IPS-15b (cell line): ENCODE data around the gene GFRA1.

Experiments
- H3K27me3 ChIP-seq: one replicate; pipeline ENCODE4 v1.6.1; 2013; ENCODE audit warnings: low read length; ENCODE audit not compliant: control insufficient read depth, insufficient read depth
- H3K36me3 ChIP-seq: one replicate; pipeline ENCODE4 v1.6.1; 2013; ENCODE audit warnings: low read length; ENCODE audit not compliant: control insufficient read depth, insufficient read depth
- H3K4me1 ChIP-seq: one replicate; pipeline ENCODE4 v1.6.1; 2013; ENCODE audit warnings: mild to moderate bottlenecking, low read length; ENCODE audit not compliant: control insufficient read depth, insufficient read depth
- H3K4me3 ChIP-seq: one replicate; pipeline ENCODE4 v1.5.1; 2013; ENCODE audit warnings: low read depth, low read length
- H3K9ac ChIP-seq: one replicate; pipeline ENCODE4 v1.6.1; 2013; ENCODE audit warnings: low read depth, mild to moderate bottlenecking, low read length
- H3K9me3 ChIP-seq: one replicate; pipeline ENCODE4 v1.6.1; 2013; ENCODE audit warnings: mild to moderate bottlenecking, low read length; ENCODE audit not compliant: control insufficient read depth, insufficient read depth

Gene GFRA1

GRCh38 chr10:116130006-116130405 lies 143.0 kb downstream of the GFRA1 start:
- no peaks in the 10 kb centered on the region for H3K27me3 ChIP-seq
- H3K4me1 ChIP-seq, result peaks cover 5% of the 10 kb centered on the region
- H3K9ac ChIP-seq, result no peak overlapping the region
- H3K36me3 ChIP-seq, result no peaks in the 10 kb centered on the region
- H3K4me3 ChIP-seq, result no peak overlapping the region
- no peaks in the 10 kb centered on the region for H3K9me3 ChIP-seq

- no peak overlapping the region for H3K9ac ChIP-seq
- H3K27me3 ChIP-seq, result no peaks in the 10 kb centered on the region
- no peaks in the 10 kb centered on the region for H3K9me3 ChIP-seq
- no peak overlapping the region for H3K4me3 ChIP-seq
- H3K36me3 ChIP-seq, result no peaks in the 10 kb centered on the region
- H3K4me1 ChIP-seq, result peaks cover 8% of the 10 kb centered on the region
Observed at GRCh38 chr10:116126954-116127695, 145.9 kb downstream of the GFRA1 start.

GRCh38 chr10:116126239-116126638 lies 146.8 kb downstream of the GFRA1 start:
- Histone ChIP-seq H3K4me1 (peaks cover 8% of the 10 kb centered on the region), H3K36me3 (no peaks in the 10 kb centered on the region)

DNA sequence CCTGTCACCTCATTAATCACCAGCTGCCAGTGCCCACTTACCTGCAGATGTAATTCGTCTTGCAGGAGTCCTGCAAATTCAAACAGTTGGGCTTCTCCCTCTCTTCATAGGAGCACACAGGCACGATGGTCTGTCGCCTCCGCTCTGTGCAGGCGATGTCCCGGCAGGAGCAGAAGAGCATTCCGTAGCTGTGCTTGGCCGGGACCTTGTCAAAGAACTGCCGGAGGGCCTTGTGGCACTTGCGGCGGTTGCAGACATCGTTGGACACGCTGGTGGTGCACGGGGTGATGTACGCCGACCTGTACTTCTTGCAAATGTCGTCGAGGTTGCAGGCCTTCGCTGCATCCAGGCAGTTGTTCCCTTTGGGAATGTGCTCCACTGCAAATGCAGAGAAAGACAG lies 147.8 kb downstream of the GFRA1 start:
- Histone ChIP-seq H3K4me1 (peaks cover 8% of the 10 kb centered on the region), H3K9ac (no peak overlapping the region), H3K27me3 (no peaks in the 10 kb centered on the region), H3K36me3 (no peaks in the 10 kb centered on the region), H3K4me3 (no peak overlapping the region), H3K9me3 (no peaks in the 10 kb centered on the region)

More at GRCh38 chr10:116126239-116126638, 146.8 kb downstream of the GFRA1 start:
- no peak overlapping the region for H3K4me3 ChIP-seq
- H3K27me3 ChIP-seq, result no peaks in the 10 kb centered on the region
- no peak overlapping the region for H3K9ac ChIP-seq
- no peaks in the 10 kb centered on the region for H3K9me3 ChIP-seq

- Histone ChIP-seq H3K36me3 (no peaks in the 10 kb centered on the region), H3K27me3 (no peaks in the 10 kb centered on the region), H3K9ac (no peak overlapping the region), H3K4me3 (no peak overlapping the region), H3K9me3 (no peaks in the 10 kb centered on the region), H3K4me1 (peaks cover 8% of the 10 kb centered on the region)
Observed at GRCh38 chr10:116124777-116125176, 148.2 kb downstream of the GFRA1 start.

- H3K4me3 ChIP-seq, result no peak overlapping the region
- no peaks in the 10 kb centered on the region for H3K9me3 ChIP-seq
- H3K36me3 ChIP-seq, result no peaks in the 10 kb centered on the region
- no peaks in the 10 kb centered on the region for H3K27me3 ChIP-seq
- H3K9ac ChIP-seq, result no peak overlapping the region
- peaks cover 8% of the 10 kb centered on the region for H3K4me1 ChIP-seq
Observed at GRCh38 chr10:116122664-116123063, 150.3 kb downstream of the GFRA1 start.

DNA sequence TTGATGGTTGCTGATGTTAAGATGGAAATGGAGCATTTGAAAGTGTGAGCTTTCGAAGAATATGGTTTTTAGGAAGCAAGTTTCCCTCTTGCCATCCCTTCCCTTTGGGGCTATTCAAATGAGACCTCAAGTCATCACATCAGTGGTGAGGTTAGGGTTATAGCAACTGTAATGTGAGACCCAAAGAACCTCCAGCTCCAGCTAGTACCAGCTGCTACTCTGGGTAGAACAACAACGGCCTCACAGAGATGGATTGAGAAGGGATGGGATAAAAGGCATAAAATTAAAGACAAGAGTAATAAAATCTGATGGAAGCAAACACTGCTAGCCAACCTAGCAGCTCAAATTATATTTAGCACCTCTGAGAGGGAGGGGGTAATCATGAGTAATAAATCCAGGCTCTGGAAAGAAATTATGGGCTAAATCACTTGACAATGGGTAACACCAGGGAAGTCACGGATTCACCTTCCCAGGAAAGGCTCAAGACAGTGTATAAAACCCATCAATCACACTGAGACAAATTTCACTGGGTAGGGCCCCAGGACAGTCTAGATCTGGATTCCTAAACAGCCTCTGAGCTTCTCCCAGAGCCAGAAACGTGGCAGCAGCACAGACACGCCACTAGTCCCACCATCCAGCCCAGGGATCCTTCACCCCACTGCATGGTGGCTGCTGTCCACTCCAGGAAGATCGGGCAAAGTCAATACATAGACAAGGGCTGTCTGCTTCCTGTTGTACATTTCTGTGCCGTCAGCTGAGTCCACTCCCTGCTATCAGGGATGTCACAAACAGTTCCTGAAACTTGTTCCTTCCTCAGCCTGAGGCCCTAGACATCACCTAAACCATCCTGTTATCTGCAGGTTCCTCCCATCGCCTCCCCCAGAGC lies 151.1 kb downstream of the GFRA1 start:
- no peak overlapping the region for H3K4me3 ChIP-seq
- H3K4me1 ChIP-seq, result peaks cover 8% of the 10 kb centered on the region
- no peak overlapping the region for H3K9ac ChIP-seq
- H3K27me3 ChIP-seq, result no peaks in the 10 kb centered on the region
- H3K36me3 ChIP-seq, result no peaks in the 10 kb centered on the region
- no peaks in the 10 kb centered on the region for H3K9me3 ChIP-seq

DNA sequence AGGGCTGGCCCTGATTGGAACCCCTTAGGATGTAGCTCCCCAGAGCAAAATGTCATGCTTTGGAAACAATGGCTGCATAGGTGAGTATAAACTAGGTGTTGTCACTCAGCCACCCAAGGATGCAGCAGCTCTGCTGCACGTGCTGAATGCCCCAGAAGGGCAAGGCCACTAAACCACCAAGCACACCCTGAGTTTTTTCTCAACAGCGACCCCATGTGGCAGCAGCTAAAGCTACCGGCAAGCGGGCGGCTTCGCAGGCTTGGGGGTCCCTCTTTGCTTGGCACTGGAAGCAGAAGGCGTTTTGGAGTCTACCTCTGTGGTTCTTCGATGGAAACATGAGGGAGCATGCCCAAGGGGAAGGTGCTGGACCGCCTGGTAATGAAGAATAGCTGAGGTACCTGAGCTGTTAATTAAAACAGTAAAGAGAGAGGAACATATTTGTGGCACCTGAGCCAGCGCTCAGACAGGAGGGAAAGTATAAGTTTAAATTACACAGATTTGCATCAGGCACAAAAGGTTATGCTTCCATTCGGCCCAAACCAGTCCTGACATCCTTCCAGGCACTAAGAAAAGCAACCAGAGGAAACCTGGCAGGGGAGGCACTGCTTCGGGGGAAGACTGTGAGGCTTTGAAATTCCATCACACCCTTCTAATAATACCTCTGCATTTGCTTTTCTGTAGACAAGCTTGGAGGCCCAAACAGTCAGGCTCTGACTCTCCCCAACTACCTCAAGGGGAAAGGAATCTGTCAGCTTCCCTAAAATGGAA lies 152.1 kb downstream of the GFRA1 start:
- H3K36me3 ChIP-seq, result no peaks in the 10 kb centered on the region
- H3K9me3 ChIP-seq, result no peaks in the 10 kb centered on the region
- peaks cover 8% of the 10 kb centered on the region for H3K4me1 ChIP-seq
- no peaks in the 10 kb centered on the region for H3K27me3 ChIP-seq
- no peak overlapping the region for H3K4me3 ChIP-seq
- no peak overlapping the region for H3K9ac ChIP-seq

DNA sequence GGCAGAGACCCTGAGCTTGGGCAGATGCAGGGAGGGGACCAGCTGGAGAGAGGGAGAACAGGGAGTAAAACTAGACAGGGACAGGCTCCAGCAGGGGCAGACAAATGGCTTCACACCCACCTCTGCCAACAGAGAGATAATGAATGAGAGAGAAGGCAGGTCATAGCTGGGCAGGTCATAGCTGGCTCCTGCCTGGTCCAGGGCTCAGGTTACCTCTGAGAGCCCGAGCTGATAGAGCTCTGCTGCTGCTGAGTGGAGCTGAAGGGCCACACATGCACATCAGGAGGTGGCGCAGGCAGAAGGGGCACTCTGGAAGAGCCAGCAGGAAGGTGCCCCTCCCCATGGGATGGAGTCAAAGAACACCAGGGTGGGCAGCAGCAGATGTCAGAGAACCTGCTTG lies 154.2 kb downstream of the GFRA1 start:
- H3K9me3 ChIP-seq, result no peaks in the 10 kb centered on the region
- H3K9ac ChIP-seq, result no peak overlapping the region
- no peak overlapping the region for H3K4me3 ChIP-seq
- H3K27me3 ChIP-seq, result no peaks in the 10 kb centered on the region
- H3K36me3 ChIP-seq, result no peaks in the 10 kb centered on the region
- H3K4me1 ChIP-seq, result peaks cover 3% of the 10 kb centered on the region

DNA sequence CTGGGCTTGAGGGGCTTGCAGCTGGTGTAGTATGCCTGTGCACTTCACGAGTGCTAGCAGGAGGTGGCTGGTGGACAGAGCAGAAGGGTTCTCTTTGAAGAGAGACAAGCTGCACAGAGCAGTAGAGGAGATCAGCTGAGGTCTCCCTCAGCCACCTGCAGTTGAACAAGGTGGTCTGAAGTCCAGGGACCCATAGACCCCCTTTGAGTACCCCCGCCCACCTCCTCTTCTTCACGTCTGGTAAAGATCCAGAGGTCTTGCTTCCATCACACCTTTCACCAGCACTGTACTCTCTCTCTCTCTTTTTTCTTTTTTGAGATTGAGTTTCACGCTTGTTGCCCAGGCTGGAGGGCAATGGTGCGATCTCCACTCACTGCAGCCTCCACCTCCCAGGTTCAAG lies 157.2 kb downstream of the GFRA1 start:
- Histone ChIP-seq H3K36me3 (no peaks in the 10 kb centered on the region), H3K27me3 (no peaks in the 10 kb centered on the region), H3K9ac (no peak overlapping the region), H3K4me1 (peaks cover 3% of the 10 kb centered on the region), H3K4me3 (no peak overlapping the region), H3K9me3 (no peaks in the 10 kb centered on the region)

DNA sequence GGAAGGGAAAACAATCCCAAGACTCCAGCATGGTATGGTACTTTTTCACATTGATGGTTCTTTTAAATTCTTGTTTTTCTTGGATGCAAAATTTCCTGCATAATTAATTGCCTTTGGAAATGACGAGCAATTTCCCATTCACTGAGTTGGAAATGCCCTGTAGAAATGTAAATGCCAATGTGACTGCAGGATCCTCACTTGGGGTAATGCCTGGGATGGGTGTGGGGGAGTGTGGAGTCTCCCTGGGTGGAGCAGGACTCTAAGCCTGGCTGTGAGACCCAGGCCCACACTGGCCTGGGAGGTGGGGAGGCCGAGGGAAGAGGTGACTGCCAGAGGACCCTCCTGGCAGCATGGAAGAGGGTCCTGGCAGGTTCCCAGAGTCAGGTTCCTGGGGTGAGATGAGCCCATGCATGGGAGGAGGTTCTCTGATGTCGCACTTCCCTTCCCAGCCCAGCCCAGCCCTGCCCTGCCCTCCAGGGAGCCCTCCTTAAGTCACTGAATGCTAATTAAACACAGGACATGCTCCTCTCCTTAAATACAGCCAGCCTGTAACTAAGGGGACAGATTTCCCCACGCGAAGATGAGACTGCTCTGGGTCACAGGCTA lies 157.9 kb downstream of the GFRA1 start:
- H3K4me3 ChIP-seq, result no peak overlapping the region
- no peaks in the 10 kb centered on the region for H3K36me3 ChIP-seq
- H3K9ac ChIP-seq, result no peak overlapping the region
- no peaks in the 10 kb centered on the region for H3K27me3 ChIP-seq
- no peaks in the 10 kb centered on the region for H3K9me3 ChIP-seq
- peaks cover 3% of the 10 kb centered on the region for H3K4me1 ChIP-seq
